Neural cell (in vitro differentiated cells): ENCODE data around the gene PML. TPM values are rescaled to one million over a fixed set of nuclear protein-coding genes. Genes with fewer than 3 reads are reported as not detected.

Experiments used
- H2AFZ ChIP-seq: fragments of 200-600, 300-800 bp; sonication (generic), shearing (Covaris generic); 2 replicates; pipeline ENCODE4 v1.6.0; 2014; ENCODE audit warnings: low read depth, mild to moderate bottlenecking, antibody characterized with exemption, low read length, moderate library complexity
- H3F3A ChIP-seq: fragments of 200-600 bp; shearing (Covaris generic); 2 replicates; pipeline ENCODE4 v1.6.1; 2016; ENCODE audit warnings: mild to moderate bottlenecking, moderate library complexity, mixed read lengths, antibody characterized with exemption, low read length; ENCODE audit not compliant: insufficient read depth, poor library complexity, severe bottlenecking
- H3K27ac ChIP-seq: fragments of 200-600, 300-800 bp; sonication (generic), shearing (Covaris generic); 2 replicates; pipeline ENCODE4 v1.5.1; 2014; ENCODE audit warnings: mild to moderate bottlenecking, low read length, moderate library complexity
- H3K27me3 ChIP-seq: fragments of 300-800, 200-600 bp; sonication (generic), shearing (Covaris generic); 2 replicates; pipeline ENCODE4 v1.6.0; 2014; ENCODE audit warnings: mild to moderate bottlenecking, low read depth, low read length, moderate library complexity; ENCODE audit not compliant: insufficient read depth
- H3K36me3 ChIP-seq: fragments of 300-800, 200-600 bp; sonication (generic), shearing (Covaris generic); 2 replicates; pipeline ENCODE4 v1.5.1; 2014; ENCODE audit warnings: mild to moderate bottlenecking, antibody characterized with exemption, low read length, moderate library complexity; ENCODE audit not compliant: insufficient read depth
- H3K4me2 ChIP-seq: fragments of 300-800, 200-600 bp; sonication (generic), shearing (Covaris generic); 2 replicates; pipeline ENCODE4 v1.6.0; 2014; ENCODE audit warnings: mild to moderate bottlenecking, low read length
- H3K4me3 ChIP-seq: fragments of 300-800, 200-600 bp; sonication (generic), shearing (Covaris generic); 2 replicates; pipeline ENCODE4 v1.5.1; 2014; ENCODE audit warnings: mild to moderate bottlenecking, low read length, moderate library complexity
- H3K79me2 ChIP-seq: fragments of 200-600 bp; shearing (Covaris generic); replicated peaks from 2 replicates; pipeline ENCODE4 v1.6.0; 2014; ENCODE audit warnings: mild to moderate bottlenecking, low read length, moderate library complexity; ENCODE audit not compliant: insufficient read depth
- H3K9ac ChIP-seq: fragments of 300-800, 200-600 bp; sonication (generic), shearing (Covaris generic); 2 replicates; pipeline ENCODE4 v1.6.1; 2016; ENCODE audit warnings: mild to moderate bottlenecking, low read length, mixed read lengths
- H3K9me2 ChIP-seq: fragments of 200-600 bp; shearing (Covaris generic); 2 replicates; pipeline ENCODE4 v1.6.1; 2016; ENCODE audit warnings: mild to moderate bottlenecking, low read length, mixed read lengths; ENCODE audit not compliant: insufficient read depth
- H3K9me3 ChIP-seq: fragments of 200-600, 300-800 bp; sonication (generic), shearing (Covaris generic); 2 replicates; pipeline ENCODE4 v1.6.1; 2016; ENCODE audit warnings: mild to moderate bottlenecking, mixed run types, low read length, moderate library complexity, mixed read lengths
- H4K20me1 ChIP-seq: fragments of 200-600 bp; shearing (Covaris generic); 2 replicates; pipeline ENCODE4 v1.6.1; 2016; ENCODE audit warnings: mild to moderate bottlenecking, mixed run types; ENCODE audit not compliant: insufficient read depth
- CTCF ChIP-seq: fragments of 450-650 bp; IDR thresholded peaks from 2 replicates; pipeline ENCODE4 v1.5.1; 2014; ENCODE audit warnings: antibody characterized with exemption, mild to moderate bottlenecking, moderate library complexity; ENCODE audit not compliant: poor library complexity, severe bottlenecking
- EP300 ChIP-seq: fragments of 450-650 bp; conservative IDR thresholded peaks from 2 replicates; pipeline ENCODE4 v1.6.1; 2014; ENCODE audit warnings: antibody characterized with exemption, mild to moderate bottlenecking, moderate library complexity; ENCODE audit not compliant: poor library complexity, severe bottlenecking
- EZH2 ChIP-seq: fragments of 200-600, 300-800 bp; shearing (Covaris generic), sonication (generic); IDR thresholded peaks from 2 replicates; pipeline ENCODE4 v1.6.1; 2014; ENCODE audit warnings: antibody characterized with exemption, low read length, borderline replicate concordance, mild to moderate bottlenecking; ENCODE audit not compliant: insufficient read depth, poor library complexity, severe bottlenecking
- MXI1 ChIP-seq: fragments of 450-650 bp; conservative IDR thresholded peaks from 2 replicates; pipeline ENCODE4 v1.6.1; 2014; ENCODE audit warnings: antibody characterized with exemption, mild to moderate bottlenecking; ENCODE audit not compliant: poor library complexity, severe bottlenecking
- POLR2AphosphoS5 ChIP-seq: IDR thresholded peaks from 2 replicates; pipeline ENCODE4 v1.6.1; 2012
- RAD21 ChIP-seq: fragments of 450-650 bp; conservative IDR thresholded peaks from 2 replicates; pipeline ENCODE4 v1.6.1; 2014; ENCODE audit warnings: antibody characterized with exemption, mild to moderate bottlenecking, moderate library complexity
- REST ChIP-seq: IDR thresholded peaks from 2 replicates; pipeline ENCODE4 v1.6.1; 2012; ENCODE audit warnings: borderline replicate concordance
- SMC3 ChIP-seq: fragments of 450-650 bp; conservative IDR thresholded peaks from 2 replicates; pipeline ENCODE4 v1.6.1; 2014; ENCODE audit warnings: antibody characterized with exemption, mild to moderate bottlenecking, moderate library complexity; ENCODE audit not compliant: poor library complexity
- TAF1 ChIP-seq: IDR thresholded peaks from 2 replicates; pipeline ENCODE4 v1.6.1; 2012; ENCODE audit warnings: low read depth
- polyA plus RNA-seq: library from polyadenylated mRNA; depleted of rRNA; stranded (reverse); fragments of >200 nt; gene quantifications from 2 replicates; pipeline ENCODE4 v1.2.3, GENCODE V29; 2014

The PML gene
- polyA plus RNA-seq, 1 donor from 2014 or later, result 4.7 TPM

DNA sequence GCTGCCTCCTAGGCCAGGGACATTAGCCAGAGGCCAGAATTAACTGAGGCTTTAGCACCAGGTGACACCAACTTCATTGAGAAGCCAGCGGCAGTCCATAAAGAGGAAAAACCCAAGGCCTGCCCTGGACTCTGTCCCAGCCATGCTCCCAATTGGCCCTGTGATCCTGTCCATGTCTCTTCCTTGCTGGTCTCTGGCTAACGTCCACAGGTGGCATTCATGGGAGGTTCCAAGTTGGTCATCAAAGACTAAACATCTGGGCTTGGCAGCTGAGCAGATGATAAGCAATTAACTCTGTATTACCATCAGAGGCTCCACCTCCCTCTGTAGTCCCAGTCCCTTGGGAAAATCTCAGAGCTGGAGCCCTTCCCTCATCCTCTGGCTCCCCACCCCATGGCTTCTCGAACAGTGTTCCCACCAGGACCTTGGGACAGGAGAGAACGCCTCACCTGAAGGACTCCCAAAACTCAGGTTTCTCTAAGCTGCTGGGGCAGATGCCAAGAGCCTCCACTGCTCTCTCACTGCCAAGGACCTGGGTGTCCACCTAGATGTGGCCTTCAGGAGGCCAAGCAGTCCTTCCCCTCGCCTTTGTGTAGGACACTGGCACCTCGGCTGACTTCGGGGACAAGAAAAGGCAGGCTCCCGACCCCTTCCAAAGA, 47.4 kb downstream of the PML start:
- TF ChIP-seq RAD21 (no peak), CTCF (no peak), EZH2 (no peak), REST (no peak), TAF1 (no peak), POLR2AphosphoS5 (no peak), SMC3 (no peak), EP300 (no peak), MXI1 (no peak)
- H3K4me2 ChIP-seq, result no peak overlapping the region
- H3K9me3 ChIP-seq, result no peaks in the 10 kb centered on the region
- H2AFZ ChIP-seq, result no peak overlapping the region
- no peak overlapping the region for H3K4me3 ChIP-seq
- H3K36me3 ChIP-seq, result no peaks in the 10 kb centered on the region
- H3F3A ChIP-seq, result no peaks in the 10 kb centered on the region
- H4K20me1 ChIP-seq, result no peaks in the 10 kb centered on the region
- H3K27ac ChIP-seq, result no peak overlapping the region
- no peaks in the 10 kb centered on the region for H3K27me3 ChIP-seq
- H3K9ac ChIP-seq, result no peak overlapping the region
- H3K9me2 ChIP-seq, result no peaks in the 10 kb centered on the region
- H3K79me2 ChIP-seq, result no peaks in the 10 kb centered on the region

DNA sequence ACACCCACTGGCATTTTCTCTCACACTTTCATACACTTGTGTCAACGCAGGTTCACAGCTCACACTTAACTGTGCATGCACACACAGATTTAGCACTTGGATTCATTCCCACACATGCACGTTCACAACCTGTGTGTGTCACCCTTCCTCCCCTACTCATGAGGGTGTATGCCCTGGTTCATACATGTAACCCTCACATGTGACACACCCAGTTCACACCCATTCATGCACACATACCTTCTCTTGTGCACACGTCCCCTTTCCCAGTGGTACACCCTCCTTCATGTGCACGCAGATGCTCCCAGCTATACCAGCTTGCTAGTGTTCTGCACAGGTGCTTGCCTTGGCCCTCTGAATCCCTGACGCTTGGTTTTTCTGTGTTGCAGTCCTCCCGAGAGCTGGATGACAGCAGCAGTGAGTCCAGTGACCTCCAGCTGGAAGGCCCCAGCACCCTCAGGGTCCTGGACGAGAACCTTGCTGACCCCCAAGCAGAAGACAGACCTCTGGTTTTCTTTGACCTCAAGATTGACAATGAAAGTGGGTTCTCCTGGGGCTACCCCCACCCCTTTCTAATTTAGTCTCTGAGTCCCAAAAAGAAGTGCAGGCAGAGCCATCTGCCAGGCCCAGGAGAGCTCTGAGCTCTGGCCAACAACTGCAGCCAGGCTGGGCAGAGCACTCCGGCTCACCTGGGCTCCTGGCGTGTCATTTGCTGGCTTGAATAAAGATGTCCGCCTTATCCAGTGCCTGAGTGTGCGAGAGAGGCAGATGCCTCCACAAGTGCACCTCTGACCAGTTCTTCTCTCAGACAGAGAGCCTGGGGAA, 48.3 kb downstream of the PML start:
- TF ChIP-seq CTCF (no peak), TAF1 (no peak), RAD21 (no peak), EP300 (no peak), SMC3 (no peak), EZH2 (no peak), REST (no peak), POLR2AphosphoS5 (no peak), MXI1 (no peak)
- H3K9me3 ChIP-seq, result no peaks in the 10 kb centered on the region
- H3F3A ChIP-seq, result no peaks in the 10 kb centered on the region
- H3K27me3 ChIP-seq, result no peaks in the 10 kb centered on the region
- no peaks in the 10 kb centered on the region for H3K79me2 ChIP-seq
- H3K4me3 ChIP-seq, result no peak overlapping the region
- no peak overlapping the region for H2AFZ ChIP-seq
- no peaks in the 10 kb centered on the region for H4K20me1 ChIP-seq
- no peak overlapping the region for H3K27ac ChIP-seq
- H3K9me2 ChIP-seq, result no peaks in the 10 kb centered on the region
- H3K4me2 ChIP-seq, result no peak overlapping the region
- no peaks in the 10 kb centered on the region for H3K36me3 ChIP-seq
- no peak overlapping the region for H3K9ac ChIP-seq
